HL-60/S4 treated with retinoic acid at 250 ng/mL for 4 days and 3 days (cell line): Measurements from ENCODE around the gene USP3.
"Not testable (repeated sequence)": the region's sequence is repeated elsewhere in the genome, so short reads cannot be mapped to it uniquely, and the experiment has no call there.

ENCODE experiments used
- in situ Hi-C: fragments of 300-500 bp; cut with MboI; formaldehyde crosslinking; loops from 2 replicates; pipeline ENCODE4 v1.7.0; 2022; ENCODE audit warnings: low sequenced_read_pairs

The USP3 gene

GRCh38 chr15:63600001-63600615 lies 95.7 kb downstream of the USP3 start:
- in situ Hi-C loops = no loop called here

GRCh38 chr15:63600616-63601025 lies 96.2 kb downstream of the USP3 start:
- in situ Hi-C loops = no loop called here

DNA sequence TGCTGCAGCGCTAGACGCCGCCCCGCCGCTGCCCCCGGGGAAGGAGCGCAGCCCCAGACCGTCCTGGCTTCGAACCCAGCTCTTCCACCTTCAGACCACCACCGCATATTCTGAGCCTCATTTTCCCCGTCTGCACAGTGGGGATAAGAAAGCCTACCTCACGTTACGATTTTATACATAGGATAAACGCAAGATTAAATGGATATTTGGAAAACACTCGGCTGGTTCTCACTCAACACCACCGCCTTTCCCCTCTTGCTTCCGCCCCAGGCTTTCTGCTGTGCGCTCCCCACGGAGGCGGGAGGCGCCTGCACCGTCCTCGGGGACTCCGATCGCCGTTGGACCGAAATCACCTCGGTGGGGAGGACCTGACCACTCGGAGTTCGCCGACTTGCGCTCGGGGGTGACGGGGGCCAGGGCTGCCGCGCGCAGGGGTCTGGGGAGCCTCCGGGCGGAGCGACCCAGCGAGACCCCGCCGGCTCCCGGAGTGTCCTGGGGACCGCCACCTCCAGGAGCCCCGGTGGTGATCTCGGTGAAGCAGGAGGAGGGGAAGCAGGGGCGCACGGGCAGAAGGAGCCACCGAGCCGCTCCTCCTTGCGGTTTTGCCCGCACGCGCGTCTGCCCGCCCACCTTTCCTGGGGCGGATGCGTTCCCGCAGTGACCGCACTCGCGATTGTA lies 96.8 kb downstream of the USP3 start:
- in situ Hi-C loops = no loop called here

DNA sequence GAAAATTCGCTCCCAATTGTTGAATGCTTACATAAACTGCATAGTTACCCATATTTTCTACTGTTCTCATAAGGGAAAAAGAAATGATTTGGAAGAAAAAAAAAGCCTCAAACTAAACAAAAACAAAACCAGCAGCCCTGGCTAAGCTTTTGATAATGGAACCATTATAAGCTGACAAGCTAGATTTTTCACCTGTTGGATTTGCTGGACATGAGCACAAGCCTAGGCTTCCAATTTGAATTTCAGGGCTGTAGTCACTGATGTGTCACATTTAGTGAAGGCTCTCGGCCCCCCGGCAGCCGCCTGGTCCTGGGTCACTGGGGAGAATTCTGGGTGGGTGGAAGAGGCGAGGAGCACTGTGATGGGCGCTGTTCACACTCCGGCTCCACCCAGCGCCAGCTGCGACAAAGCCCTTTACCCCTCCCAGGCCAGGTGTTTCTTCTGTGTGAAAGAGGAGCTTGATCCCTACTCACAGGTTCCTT lies 97.4 kb downstream of the USP3 start:
- in situ Hi-C loops = no loop called here

- in situ Hi-C loops = no loop called here
Observed at GRCh38 chr15:63602595-63602994, 98.2 kb downstream of the USP3 start.

- in situ Hi-C loops = no loop called here
Observed at GRCh38 chr15:63603516-63603915, 99.1 kb downstream of the USP3 start.

DNA sequence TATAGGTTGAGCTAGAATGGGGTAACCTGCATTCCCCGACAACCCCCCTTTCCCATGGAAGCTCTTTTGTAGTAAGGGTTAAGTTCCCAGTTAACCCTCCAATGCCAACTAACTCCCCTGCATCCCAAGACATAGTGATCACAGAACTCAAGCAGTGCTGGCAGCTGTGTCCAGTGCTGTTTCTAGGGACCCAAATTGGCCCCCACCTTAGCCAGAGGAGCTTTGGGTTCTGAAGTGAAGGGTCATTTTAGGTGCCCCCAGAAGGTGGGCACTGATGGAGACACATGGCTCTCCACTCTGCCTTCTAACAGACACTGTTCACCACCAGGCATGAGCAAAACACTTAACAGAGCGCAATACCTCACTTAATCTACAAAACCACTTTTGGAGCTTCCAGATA lies 99.9 kb downstream of the USP3 start:
- in situ Hi-C loops = no loop called here

DNA sequence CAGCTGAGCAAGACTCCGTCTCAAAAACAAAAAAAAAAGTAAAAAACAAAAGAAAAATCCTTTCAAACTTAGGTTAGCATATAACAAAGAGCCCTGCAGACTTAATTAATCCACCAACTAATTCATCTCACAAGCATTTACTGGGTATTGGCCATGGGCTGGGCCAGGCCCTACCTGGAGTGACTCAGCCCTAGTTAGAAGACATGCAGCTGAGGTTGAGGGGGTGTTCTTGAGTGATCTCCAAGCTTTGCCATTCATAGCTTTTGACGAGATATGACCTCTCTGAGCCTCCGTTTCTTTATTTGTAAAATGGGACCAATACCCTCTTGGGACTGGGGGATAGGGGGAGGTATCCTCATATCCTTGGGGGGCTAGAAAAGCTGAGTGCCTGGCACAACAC lies 100.6 kb downstream of the USP3 start:
- in situ Hi-C loops = no loop called here

DNA sequence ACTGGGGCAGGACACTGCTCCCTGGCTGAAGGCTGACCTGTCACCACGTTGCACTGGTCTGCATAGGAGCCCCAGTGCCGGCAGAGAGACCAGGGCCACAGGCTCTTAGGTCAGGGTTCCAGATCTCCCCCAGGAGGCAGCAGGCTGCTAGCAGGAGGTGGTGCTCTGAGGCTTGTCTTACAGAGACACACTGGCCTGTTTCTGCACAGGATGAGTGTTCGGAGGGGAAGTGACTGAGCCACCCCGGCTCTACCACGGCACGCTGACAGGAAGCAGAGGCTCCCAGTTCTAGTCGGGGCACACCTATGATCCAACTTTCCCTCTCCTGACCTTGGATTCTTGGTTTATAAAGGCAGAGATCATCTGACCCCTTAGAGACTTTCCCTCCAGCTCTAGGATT lies 101.4 kb downstream of the USP3 start:
- in situ Hi-C loops = no loop called here

DNA sequence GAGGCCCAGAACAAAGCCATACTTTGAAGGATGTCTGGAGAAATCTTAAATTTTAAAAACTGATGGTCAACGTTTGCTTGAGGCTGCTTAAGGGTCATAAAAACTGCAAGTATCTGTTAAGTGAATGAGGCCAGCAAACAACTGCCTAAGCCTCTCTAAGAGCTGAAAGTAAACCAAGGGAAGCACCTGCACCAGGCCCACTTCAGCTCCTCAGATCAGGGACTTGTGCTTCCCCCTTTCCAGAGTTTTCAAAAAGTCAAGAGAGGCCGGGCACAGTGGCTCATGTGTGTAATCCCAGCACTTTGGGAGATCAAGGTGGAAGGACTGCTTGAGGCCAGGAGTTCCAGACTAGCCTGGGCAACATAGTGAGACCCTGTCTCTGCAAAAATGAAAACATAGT lies 101.9 kb downstream of the USP3 start:
- in situ Hi-C loops = no loop called here

DNA sequence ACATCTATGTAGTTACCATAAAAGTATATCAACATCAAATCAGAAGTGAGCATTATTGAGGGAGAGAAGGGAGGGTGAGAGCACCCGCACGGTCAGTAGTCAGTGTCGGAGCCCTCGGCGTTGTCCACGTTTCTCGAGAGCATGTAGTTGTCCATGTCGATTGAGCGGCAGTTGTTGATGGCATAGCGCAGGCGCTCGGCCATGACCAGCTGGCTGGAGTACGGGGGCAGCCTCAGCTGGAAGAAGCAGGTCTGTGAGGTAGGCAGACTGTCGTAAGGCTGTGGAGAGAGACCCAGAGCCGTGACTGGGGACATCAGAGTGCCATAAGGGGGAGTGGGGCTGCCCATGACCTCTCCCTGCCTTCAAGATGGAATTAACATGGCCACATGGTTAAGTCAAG lies 104.6 kb downstream of the USP3 start:
- in situ Hi-C loops = no loop called here

DNA sequence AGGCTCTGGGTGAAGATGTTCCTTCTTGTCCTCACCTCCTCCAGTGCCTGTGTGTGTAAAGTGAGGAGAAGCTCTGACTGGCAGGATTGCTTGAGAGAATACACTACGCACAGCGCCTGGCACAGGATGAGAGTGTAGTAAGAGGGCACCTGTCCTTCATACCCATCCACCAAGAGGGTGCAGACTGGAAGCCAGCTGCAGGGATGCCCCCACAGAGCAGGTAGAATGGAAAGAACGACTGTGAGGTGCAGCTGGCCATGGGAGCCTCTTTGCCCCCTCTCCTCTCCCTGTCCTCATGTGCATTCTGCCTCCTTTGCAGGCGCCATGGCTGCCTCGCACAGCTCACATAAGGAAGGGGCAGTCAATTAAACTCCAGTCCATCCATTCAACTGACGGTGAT lies 105.1 kb downstream of the USP3 start:
- in situ Hi-C loops = no loop called here

DNA sequence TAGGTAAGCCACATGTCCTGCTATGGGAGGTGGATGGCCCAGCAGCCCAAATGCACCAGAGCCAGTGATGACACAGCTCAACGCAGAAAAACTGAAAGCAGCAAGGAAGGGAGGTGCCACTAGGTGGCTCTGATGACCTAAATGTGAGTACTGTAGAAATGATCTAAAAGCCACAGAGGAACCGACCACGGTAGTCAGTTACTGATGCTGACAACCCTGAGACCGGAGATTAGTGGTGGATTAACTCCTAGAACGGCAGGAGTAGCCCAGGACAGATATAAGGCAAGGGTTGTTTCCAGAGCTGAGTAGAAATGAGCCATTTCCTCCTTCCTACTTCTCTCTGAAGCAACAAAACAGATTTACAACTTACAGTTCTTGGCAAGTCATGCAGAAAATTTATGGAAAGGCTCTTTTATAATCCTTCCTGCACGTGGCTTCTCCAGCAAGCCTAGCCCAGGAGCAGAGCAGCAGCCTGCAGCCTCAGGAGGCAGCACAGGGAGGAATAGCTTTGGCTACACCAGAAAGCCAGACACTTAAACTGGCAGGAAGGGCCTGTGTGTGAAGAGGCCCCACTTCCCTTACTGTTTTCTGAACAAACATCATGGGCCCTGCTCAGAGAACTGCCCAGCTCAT lies 105.9 kb downstream of the USP3 start:
- in situ Hi-C loops = no loop called here

DNA sequence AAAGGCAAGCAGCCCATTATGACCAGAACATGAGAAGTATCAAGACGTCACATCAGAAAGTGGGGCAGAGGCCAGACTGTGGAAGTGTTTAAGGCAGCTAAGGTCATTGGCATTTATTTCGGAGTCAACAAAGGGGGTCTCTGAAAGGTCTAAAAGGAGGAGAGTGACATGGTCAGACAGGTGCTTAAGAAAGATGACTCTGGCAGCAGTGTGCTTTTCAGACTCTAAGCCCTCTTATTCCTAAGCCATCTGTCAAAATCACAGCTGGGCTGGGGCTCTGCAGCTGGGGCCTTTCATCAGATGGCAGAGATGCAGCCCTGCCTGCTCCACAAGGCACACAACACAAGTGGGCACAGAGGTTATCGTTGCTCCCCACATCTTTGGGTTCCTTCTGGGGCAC lies 106.8 kb downstream of the USP3 start:
- in situ Hi-C loops = no loop called here

GRCh38 chr15:63612300-63612699 lies 107.9 kb downstream of the USP3 start:
- in situ Hi-C loops = no loop called here

GRCh38 chr15:63615935-63616334 lies 111.5 kb downstream of the USP3 start:
- in situ Hi-C loops = no loop called here

DNA sequence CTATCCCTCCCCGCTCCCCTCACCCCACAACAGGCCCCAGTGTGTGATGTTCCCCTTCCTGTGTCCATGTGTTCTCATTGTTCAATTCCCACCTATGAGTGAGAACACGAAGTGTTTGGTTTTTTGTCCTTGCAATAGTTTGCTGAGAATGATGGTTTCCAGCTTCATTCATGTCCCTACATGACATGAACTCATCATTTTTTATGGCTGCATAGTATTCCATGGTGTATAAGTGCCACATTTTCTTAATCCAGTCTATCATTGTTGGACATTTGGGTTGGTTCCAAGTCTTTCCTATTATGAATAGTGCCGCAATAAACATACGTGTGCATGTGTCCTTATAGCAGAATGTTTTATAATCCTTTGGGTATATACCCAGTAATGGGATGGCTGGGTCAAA lies 112.8 kb downstream of the USP3 start:
- in situ Hi-C loops = not testable (repeated sequence)

- in situ Hi-C loops = not testable (repeated sequence)
Observed at GRCh38 chr15:63617627-63618026, 113.2 kb downstream of the USP3 start.

GRCh38 chr15:63620760-63621159 lies 116.4 kb downstream of the USP3 start:
- in situ Hi-C loops = not testable (repeated sequence)

GRCh38 chr15:63623232-63623969 lies 119.0 kb downstream of the USP3 start:
- in situ Hi-C loops = no loop called here

DNA sequence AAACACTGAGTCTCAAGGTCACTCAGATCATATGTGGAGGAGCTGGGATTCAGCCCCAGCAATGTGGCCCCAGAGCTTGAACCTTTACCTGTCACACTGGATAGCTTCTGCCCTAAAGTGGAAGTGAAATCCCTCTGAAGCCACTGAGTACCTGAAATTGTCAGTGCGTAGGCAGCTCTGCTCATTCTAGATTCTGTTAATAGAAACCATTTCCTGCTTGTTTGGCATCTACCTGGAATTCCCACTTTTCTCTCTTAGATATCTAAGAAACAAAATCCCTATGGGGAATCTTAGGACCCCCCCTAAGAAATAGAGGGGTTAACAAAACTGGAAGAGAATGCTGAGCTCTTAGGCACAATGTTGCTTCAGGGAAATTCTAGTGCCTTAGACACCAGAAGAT lies 122.6 kb downstream of the USP3 start:
- in situ Hi-C loops = no loop called here
